Stimulated activated CD4-positive, alpha-beta T cell treated with anti-CD3 and anti-CD28 coated beads, Interleukin-12 subunit alpha, Interleukin-12 subunit beta, amount 100 ng/mL, for 24 hours (primary cell): ENCODE results near the gene DNM2.
A peak's percentile ranks its signal among the peaks of the same experiment; 100 is the strongest.
"Not testable (repeated sequence)": the region's sequence is repeated elsewhere in the genome, so short reads cannot be mapped to it uniquely, and the experiment has no call there.

ENCODE experiments used
- DNase-seq, 2 experiments: peaks; one replicate each; pipeline ENCODE4 v3.0.0-alpha.2; 2020; ENCODE audit warnings: low read depth in 2 of 2

Gene DNM2

GRCh38 chr19:10752237-10752912 is 34.5 kb downstream of the DNM2 start:
- DNase-seq, result no peak

GRCh38 chr19:10752913-10753704 is 35.2 kb downstream of the DNM2 start:
- DNase-seq, result no peak

- DNase-seq, result no peak
These were observed 38.5 kb downstream of the DNM2 start for GRCh38 chr19:10756371-10756770.

- no peak for DNase-seq
These were observed 38.9 kb downstream of the DNM2 start for GRCh38 chr19:10756791-10757190.

DNA sequence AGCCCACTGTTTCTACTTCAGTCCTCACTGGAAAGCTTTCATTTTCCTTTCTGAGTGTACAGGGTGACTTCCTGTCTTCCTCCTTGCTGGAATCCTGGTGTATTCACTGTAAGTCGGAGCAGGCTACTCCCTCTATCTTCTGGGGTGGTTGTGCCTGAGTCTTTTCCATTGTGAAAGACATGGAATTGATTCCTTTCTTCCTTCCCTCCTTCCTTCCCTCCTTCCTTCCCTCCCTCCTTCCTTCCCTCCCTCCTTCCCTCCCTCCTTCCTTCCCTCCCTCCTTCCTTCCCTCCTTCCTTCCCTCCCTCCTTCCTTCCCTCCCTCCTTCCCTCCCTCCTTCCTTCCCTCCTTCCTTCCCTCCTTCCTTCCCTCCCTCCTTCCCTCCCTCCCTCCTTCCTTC is 40.2 kb downstream of the DNM2 start:
- DNase-seq, result not testable (repeated sequence)

- DNase-seq, result no peak
These were observed 41.1 kb downstream of the DNM2 start for GRCh38 chr19:10758978-10759377.

GRCh38 chr19:10760273-10760944 is 42.5 kb downstream of the DNM2 start:
- peak; percentile 15 to 19 for DNase-seq

- DNase-seq, result no peak
These were observed 43.8 kb downstream of the DNM2 start for GRCh38 chr19:10761443-10762250.

GRCh38 chr19:10762656-10763055 is 44.8 kb downstream of the DNM2 start:
- DNase-seq, result no peak

DNA sequence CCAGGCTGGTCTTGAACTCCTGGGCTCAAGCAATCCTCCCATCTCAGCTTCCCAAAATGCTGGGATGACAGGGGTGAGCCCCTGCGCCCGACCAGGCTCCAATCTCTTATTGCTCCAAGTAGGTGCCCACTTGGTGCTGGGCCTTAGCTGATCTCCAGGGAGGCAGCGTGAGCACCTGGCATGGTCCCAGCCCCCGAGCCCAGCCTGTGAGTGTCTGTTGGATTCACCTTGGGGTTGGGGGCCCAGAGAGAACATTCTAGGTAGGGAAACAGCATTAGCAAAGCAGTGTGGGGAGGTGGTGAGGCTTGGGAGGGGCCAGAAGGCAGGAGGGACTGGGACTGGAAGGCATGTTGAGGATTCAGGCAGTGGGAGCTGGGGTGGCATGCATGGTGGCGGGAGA is 45.5 kb downstream of the DNM2 start:
- DNase-seq, result no peak

GRCh38 chr19:10763828-10764339 is 46.0 kb downstream of the DNM2 start:
- DNase-seq, result no peak

GRCh38 chr19:10764340-10764894 is 46.5 kb downstream of the DNM2 start:
- DNase-seq, result no peak

DNA sequence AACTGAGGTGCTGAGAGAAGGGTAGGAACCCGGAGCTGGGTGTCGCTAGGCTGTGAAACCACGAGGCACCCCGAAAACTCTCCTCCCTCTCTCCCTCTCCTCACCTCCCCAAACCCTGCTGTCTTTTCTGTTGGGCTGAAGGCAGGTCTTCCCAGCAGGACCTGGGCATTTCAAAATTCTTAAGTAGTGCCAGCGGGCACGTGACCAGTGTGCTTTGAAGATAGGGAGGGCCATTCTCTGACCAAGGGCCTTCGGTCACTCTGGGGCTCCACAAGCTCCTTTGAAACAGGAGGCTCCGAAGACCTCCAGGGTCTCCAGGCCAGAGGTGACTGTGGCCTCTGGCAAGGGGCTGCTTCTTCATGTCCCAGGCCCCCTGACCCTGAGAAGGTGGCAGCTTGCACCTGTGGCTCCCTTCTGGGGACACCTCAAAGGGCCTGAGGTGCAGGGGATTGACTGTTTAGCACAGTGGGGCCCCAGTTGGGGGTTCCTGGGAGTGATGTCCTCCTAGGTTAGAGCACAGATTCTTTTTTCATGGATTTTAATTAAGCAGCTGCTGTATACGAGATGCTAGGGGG is 48.3 kb downstream of the DNM2 start:
- no peak for DNase-seq

DNA sequence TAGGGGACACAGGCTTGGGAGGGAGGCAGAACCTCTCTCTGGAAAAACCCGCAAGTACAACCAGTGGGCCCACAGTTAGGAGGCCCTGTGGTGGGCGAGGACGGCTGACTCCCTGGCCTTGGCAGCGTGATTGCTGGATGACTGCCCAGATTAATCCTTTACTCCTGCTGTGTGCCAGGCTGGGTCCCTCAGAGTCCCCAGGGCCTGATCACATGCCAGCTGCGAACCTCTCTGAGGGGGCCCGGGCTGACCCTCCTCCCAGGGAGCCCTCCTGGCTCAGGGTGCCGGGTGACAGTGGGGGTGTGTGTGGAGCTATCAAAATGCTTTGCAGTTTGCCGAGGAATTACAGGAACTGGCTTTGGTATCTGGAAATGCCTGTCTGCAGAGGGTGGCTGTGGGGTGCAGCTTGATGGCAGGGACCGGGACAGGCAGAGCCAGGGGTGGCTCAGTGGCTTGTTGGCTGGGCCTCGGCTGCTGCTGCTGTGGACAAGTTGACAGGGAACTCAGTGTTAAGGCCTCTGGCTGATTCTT is 48.9 kb downstream of the DNM2 start:
- DNase-seq, result no peak

GRCh38 chr19:10767726-10768125 is 49.8 kb downstream of the DNM2 start:
- no peak for DNase-seq

GRCh38 chr19:10768369-10768768 is 50.5 kb downstream of the DNM2 start:
- no peak for DNase-seq

DNA sequence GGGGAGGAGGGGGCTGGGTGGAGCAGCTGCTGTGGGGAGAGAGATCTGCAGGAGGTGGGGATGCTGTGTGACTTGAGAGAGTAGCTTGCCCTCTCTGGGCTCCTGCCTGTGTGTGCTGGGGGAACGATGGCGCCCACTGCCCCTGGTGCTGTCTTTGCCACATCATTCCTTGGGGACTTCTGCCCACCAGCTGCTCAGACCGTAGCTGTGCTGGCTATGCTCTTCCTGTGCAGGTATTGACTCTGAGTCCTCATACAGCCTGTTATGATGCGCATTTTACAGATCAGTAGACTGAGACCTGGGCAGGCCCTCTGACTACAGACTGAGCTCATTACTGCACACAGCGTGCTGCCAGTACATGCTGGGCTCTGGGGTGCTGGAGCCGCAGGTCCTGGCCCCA is 51.1 kb downstream of the DNM2 start:
- DNase-seq, result no peak

DNA sequence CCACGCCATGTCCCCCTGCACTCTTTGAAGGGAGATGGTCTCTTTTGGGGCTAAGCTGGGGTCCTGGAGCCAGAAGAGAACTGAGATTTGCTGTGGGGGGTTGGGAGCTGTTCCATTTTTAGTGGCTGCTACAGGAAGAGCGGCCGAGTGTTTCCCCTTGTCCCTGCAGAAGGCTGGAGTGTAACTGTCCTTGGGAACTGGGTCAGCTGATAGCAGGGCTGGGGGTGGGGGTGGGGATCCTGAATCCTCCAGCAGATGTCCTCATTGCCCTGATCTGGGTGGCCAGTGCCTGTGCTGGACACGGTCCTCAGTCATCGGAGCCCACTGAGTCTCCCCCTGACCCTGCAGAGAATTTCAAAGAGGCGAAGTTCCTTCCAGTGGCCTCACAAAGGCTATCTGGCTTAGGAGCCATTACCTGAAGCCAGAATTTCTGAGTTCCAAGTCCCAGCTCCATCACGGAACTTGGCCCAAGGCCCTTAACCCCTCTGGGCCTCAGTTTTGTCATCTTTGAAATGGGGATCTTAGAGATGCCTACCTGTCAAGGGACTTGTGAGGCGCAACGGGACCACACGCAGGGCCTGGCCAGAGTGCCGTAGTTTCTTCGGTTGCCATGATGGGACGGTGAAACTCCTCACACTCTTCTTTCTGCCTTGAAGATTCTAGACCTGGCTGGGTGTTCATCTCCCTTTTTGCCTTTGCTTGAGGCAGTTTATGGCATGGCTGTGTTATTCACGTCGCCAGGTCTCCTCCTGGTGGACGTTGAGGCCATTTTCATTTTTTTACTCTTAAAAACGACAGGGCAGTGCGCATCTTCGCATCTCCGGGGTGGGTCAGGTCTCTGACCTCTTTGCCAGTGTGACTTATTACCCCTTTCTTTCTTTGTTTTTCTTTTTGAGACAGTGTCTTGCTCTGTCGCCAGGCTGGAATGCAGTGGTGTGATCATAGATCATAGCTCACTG is 51.9 kb downstream of the DNM2 start:
- DNase-seq, result no peak

- DNase-seq, result no peak
These were observed 56.1 kb downstream of the DNM2 start for GRCh38 chr19:10773969-10774368.

GRCh38 chr19:10774893-10775292 is 57.0 kb downstream of the DNM2 start:
- DNase-seq, result no peak
